Stimulated activated CD4-positive, alpha-beta T cell treated with anti-CD3 and anti-CD28 coated beads, Interleukin-15, amount 100 ng/mL, for 48 hours (primary cell): ENCODE data around the gene FUT8.

Source experiments
- DNase-seq, 2 donors: peaks; one replicate each; pipeline ENCODE4 v3.0.0-alpha.2; 2020; ENCODE audit warnings: low read depth in 2 of 2

The FUT8 gene

DNA sequence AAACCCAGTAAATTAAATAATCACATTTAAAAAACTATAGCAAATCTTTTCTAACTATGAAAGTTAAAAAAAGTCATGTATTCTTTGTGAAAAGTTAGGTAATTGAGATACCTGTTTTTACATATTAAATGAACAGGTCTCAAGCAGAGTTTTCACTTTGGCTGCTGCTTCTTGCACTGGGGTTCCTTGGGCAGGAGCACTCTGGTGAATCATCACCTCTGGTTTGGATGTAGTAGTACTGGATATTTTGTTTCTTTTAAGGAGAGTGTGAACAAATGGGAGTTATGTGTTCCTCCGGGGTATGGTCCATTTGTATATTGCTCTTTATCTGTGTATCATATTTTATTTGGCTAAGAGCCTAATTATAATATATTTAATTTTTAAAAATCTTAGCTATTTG is 82.7 kb downstream of the FUT8 start:
- no peak for DNase-seq

DNA sequence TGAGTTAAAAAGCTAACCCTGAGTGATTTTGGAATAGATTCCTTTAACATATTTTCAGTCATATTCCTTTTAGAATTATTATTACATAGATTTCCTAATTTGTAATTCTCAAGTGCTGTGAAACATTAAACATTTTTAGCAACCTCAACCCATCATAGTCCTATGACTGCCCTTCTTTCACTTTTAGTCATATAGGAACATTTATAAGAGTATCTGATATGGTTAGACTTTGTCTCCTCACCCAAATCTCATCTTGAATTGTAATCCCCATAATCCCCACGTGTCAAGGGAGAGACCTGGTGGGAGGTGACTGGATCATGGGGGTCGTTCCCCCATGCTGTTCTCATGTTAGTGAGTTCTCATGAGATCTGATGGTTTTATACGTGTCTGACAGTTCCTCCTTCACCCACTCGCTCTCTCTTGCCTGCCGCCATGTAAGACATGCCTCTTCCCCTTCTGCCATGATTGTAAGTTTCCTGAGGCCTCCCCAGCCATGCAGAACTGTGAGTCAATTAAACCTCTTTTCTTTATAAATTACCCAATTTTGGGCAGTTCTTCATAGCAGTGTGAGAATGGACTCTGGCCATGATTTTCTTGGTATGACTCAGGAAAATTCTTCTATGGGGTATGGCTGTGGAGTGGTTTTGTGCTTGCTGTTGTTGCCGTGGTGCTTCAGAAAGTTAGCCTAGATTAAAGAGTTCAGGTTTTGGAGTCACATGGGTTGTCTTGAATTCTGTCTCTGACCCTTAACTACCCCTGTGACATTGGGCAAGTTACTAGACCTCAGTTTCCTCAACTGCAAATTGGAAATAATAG is 83.9 kb downstream of the FUT8 start:
- DNase-seq: no peak

DNA sequence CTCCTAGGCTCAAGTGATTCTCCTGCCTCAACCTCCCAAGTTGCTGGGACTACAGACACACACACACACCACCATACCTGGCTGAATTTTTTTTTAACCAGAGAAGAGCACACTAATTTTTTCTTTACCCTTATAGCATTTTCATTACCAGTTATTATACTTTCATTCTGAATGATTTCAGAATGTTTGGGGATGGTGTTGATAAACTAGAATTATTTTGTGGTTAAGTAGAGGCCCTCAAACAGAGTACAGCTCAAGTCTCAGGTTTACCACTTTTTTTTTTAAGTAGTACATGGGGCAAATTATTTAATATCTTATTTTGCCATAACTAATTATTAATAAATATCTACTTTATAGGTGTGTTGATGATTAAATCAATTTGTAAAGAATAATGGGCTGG is 86.6 kb downstream of the FUT8 start:
- no peak for DNase-seq

GRCh38 chr14:65500075-65500474 is 87.5 kb downstream of the FUT8 start:
- no peak for DNase-seq

- DNase-seq: no peak
Measured at GRCh38 chr14:65501328-65501727, 88.8 kb downstream of the FUT8 start.

DNA sequence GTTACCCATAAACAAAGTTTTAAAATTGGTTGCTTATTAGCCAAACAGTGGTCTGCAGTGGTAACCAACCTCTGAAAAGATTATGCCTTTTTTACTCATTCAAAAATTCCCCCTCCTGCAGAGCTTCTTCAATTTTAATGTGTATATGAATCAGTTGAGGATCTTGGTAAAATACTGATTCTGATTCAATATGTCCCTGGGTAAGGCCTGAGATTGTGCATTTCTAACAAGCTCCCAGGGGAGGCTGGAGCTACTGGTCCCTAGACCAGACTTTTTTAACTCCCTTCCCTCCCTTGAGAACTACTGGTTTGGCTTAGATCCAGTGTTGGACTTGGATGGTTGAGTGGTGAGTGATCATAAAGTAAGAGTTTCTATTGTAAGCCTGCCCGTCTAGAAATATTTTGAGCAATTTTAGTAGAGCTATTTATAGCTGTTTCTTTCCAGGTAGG is 90.2 kb downstream of the FUT8 start:
- no peak for DNase-seq

DNA sequence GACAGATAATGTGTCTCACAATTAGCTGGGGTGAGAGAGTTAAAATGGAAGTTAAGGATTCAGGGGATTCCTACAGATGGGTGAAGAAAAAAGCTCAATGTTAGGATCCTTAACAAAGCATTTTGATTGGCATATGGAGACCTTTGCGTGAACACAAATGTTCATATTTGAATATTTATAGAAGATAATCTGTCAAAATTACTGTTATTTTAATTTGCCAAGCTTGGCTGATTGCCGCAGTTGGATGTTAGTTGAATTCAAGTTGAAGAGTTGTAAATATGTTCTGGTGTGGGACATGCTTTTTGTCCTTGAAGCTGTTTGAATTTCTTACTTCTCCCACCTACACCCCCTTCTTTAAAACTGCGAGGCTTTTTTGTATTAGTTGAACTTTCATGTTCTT is 91.2 kb downstream of the FUT8 start:
- DNase-seq: no peak

GRCh38 chr14:65506801-65507200 is 94.3 kb downstream of the FUT8 start:
- no peak for DNase-seq

GRCh38 chr14:65509842-65510241 is 97.3 kb downstream of the FUT8 start:
- DNase-seq: no peak

GRCh38 chr14:65513671-65514070 is 101.1 kb downstream of the FUT8 start:
- no peak for DNase-seq

DNA sequence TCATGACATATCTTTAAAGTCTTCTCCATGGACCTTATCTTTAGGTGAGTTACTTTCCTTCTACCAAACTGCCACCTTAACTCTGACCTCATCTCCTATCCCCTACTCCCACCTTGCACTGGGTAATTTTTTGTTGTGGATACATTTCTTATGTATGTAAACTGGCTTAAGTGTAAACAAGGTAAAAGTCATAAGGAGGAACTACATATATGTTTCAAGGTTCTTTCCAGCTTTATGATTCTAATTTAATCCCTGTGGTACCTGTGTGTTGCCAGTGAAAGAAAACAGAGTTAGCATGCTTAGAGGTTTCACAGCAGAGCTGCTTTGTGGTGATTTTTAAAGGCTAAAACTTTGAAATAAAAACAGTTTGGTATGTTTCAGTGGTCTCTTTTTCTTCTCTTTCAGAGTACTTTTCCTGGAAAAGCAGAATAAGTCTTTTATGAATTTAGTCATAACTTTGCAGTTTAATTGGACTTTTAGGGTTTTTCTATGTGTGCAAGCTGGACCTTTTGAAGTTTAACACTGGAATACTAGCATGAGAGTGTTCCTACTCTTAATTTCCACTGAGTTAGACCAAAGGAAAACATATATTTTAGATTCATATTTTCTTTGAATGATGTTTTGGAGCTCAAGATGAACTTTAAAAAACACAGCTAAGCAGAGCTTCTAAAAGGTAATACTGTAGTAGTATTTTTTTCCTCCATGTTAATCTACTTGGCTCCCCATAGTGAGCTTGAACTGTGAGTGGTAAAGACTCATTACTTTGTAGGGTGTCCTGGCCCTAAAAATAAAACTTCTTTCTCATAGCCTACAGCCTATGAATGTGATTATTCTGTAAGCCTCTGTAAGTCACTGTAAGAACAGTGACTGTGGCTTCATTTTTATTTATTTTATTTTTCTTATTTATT is 105.4 kb downstream of the FUT8 start:
- no peak for DNase-seq

DNA sequence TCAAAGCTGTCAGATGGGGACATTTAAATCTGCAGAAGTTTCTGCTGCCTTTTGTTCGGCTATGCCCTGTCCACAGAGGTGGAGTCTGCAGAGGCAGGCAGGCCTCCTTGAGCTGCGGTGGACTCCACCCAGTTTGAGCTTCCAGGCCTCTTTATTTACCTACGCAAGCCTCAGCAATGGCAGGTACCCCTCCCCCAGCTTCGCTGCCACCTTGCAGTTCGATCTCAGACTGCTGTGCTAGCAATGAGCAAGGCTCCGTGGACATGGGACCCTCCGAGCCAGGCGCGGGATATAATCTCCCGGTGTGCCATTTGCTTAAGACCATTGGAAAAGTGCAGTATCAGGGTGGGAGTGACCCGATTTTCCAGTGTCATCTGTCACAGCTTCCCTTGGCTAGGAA is 115.5 kb downstream of the FUT8 start:
- DNase-seq: no peak

DNA sequence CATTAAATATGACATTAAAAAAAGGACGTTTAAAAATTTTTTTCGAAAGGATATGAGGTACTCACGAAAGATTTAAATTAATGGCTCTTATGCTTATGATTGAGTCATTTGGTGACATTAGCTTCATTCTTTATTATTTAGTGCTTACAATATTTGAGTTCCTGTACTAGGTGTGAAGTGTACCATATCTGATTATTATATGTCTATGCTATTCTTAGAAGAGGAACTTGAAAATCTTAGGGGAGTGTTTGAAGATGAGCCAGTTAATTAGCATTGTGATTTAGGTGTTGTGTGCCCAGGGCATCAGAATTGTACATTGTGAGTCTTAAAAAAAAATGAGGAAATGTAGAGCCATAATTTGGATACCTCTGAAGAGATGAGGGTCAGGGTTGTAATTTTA is 118.6 kb downstream of the FUT8 start:
- DNase-seq: no peak

DNA sequence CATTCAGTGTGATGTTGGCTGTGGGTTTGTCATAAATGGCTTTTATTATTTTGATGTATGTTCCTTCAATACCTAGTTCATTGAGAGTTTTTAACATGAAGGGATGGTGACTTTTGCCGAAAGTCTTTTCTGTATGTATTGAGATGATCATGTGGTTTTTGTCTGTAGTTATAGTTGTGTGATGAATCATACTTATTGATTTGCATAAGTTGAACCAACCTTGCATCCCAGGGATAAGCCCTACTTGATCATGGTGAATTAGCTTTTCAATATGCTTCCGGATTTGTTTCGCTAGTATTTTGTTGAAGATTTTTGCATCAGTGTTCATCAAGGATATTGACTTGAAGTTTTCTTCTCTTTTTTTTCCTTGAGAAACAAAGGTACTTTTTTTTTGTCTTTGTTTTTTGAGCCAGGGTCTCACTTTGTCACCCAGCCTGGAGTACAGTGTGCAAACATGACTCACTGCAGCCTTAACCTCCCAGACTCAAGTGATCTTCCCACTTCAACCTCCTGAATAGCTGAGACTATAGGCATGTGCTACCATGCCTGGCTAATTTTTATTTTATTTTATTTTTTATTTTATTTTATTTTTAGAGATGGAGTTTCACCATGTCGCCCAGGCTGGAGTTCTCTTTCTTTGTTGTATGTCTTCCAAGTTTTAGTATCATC is 121.3 kb downstream of the FUT8 start:
- DNase-seq: no peak

- no peak for DNase-seq
Measured at GRCh38 chr14:65536781-65537423, 124.4 kb downstream of the FUT8 start.

DNA sequence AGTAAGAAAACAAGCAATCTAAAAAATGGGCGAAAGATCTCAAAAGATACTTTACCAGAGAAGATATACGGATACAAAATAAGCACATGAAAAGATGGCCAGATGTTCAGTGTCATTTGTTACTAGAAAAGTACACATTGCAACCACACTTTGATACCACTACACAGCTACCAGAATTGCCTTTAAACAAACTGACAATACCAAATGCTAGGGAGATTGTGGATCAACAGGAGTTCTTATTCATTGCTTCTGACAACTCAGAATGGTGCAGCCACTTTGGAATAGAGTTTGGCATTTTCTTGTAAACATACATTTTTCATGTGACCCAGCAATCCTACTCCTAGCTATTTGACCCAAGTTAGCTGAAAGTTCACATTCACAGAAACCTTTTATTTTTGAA is 136.3 kb downstream of the FUT8 start:
- DNase-seq: no peak

DNA sequence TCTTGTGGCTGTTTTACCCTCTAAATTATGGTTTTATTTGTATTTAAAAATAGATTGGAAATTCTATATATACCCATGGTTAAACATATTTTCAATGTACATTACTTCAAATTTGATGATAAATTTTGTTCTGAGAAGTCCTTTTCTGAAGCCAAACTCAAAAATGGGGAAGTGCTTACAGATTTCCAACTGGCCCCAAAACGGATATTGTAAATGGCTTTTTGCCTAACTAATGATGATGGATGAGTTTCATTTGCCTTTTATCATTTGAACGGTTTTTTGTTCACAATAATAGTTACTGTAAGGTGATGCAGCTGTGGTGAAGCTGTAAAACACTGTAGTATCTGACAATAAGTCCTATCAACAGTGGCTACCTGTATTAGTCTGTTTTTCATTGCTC is 136.9 kb downstream of the FUT8 start:
- DNase-seq: no peak

GRCh38 chr14:65550779-65551643 is 138.5 kb downstream of the FUT8 start:
- DNase-seq: no peak

GRCh38 chr14:65552724-65553123 is 140.2 kb downstream of the FUT8 start:
- DNase-seq: no peak

DNA sequence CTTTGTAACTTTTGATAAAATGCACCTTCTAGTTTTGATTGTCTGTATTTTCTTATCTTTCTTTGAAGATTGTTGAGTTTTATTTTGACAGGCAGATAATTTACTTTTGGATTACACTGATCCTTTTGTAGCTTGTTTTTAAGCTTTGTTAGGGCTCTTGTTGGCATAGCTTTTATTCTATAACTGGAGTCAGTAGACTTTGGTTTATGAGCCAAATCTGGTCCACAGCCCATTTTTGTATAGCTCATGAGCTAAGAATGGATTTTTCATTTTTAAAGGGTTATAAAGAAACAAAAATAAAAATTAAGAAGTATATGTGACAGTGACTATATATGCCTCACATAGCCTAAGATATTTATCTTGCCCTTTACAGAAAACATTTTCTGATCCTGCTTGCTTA is 142.3 kb downstream of the FUT8 start:
- DNase-seq: no peak

DNA sequence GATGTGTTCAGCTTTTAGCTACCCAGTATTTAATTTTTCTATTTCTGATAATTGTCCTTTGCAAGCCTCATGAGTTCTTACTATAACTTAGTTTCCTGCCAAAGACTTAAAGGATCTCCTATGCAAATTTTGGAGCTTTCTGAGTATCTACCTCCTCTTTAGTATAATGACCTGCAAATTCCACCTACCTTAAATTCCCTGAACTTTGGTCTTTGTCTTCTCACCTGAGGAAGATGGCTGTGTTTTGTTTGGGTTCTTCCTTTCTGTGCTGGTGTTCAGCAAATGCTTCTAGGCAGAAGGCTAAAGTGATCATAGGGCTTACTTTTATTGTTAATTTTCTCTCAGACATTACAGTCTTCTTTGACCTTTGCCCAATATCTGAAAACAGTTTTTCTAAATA is 142.8 kb downstream of the FUT8 start:
- no peak for DNase-seq
